ENCODE results near the gene PMEL. TPM values are rescaled to one million over a fixed set of nuclear protein-coding genes. Genes with fewer than 3 reads are reported as not detected.
"Not testable (repeated sequence)": the region's sequence is repeated elsewhere in the genome, so short reads cannot be mapped to it uniquely, and the experiment has no call there.

Gene PMEL
- total RNA-seq, 2 experiments from 2014 or later, result 1.4 to 2.4 TPM

DNA sequence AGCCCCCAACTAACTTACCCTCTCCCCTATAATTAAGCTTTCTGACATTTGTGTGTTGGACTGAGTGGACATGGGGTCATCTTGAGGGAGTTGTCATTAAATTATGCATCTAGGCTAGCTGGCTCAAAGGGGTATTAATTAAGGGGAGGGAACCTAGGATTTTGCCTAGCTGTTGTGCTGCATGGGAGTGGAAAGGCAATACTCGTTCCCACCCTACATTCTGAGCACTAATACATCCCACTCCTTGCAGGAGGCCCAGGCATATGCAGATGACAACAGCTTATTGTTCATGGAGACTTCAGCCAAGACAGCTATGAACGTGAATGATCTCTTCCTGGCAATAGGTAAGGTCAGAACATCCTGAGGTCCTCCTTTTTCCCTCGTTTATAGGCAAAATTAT, 25.3 kb upstream of the PMEL start:
- H3K4me2 ChIP-seq (ENCODE audit: low read length), result no peak overlapping the region
- POLR2A ChIA-PET, result interaction anchor here (0.9 to 1.0 kb wide), 3 partner anchors 9 to 251 kb away, joined by 3 to 5 read pairs (median 5); partner anchors contain the start of gene RAB5B
- no peaks in the 10 kb centered on the region for H4K20me1 ChIP-seq (ENCODE audit: insufficient read depth, low read length)
- no TSS peak for BruUV-seq (replicated peaks)
- TF ChIP-seq, protein P1, sequence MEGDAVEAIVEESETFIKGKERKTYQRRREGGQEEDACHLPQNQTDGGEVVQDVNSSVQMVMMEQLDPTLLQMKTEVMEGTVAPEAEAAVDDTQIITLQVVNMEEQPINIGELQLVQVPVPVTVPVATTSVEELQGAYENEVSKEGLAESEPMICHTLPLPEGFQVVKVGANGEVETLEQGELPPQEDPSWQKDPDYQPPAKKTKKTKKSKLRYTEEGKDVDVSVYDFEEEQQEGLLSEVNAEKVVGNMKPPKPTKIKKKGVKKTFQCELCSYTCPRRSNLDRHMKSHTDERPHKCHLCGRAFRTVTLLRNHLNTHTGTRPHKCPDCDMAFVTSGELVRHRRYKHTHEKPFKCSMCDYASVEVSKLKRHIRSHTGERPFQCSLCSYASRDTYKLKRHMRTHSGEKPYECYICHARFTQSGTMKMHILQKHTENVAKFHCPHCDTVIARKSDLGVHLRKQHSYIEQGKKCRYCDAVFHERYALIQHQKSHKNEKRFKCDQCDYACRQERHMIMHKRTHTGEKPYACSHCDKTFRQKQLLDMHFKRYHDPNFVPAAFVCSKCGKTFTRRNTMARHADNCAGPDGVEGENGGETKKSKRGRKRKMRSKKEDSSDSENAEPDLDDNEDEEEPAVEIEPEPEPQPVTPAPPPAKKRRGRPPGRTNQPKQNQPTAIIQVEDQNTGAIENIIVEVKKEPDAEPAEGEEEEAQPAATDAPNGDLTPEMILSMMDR (conservative IDR thresholded peaks at IDR 0.05; ENCODE audit: low read length), result no peak
- no peak for TF ChIP-seq EZH2phosphoT487 (IDR thresholded peaks at IDR 0.05; ENCODE audit: borderline replicate concordance, low read depth, low read length)
- no peak overlapping the region for H2AFZ ChIP-seq (ENCODE audit: low read length)
- no peak overlapping the region for H3K4me3 ChIP-seq (ENCODE audit: low read depth, low read length, poor library complexity, severe bottlenecking)
- CTCF ChIA-PET (ENCODE audit: unreplicated experiment), result no interaction called here
- H3K79me2 ChIP-seq (ENCODE audit: insufficient read depth, low read depth, low read length), result no peaks in the 10 kb centered on the region
- no peak overlapping the region for H3K27ac ChIP-seq (ENCODE audit: low read depth, low read length, poor library complexity, severe bottlenecking)
- peaks cover 60% of the 10 kb centered on the region for H3K36me3 ChIP-seq (ENCODE audit: insufficient read depth, low read length)
- intact Hi-C loops (cut with micrococcal nuclease; ENCODE audit: unreplicated experiment), result no loop called here
- H3K9me3 ChIP-seq (ENCODE audit: low read length), result no peaks in the 10 kb centered on the region
- no peaks in the 10 kb centered on the region for H3K4me1 ChIP-seq (ENCODE audit: insufficient read depth, low read length, poor library complexity, severe bottlenecking)
- H3K9me2 ChIP-seq (ENCODE audit: insufficient read depth, low read length), result no peaks in the 10 kb centered on the region
- DNase-seq (ENCODE audit: low spot score), result no peak

DNA sequence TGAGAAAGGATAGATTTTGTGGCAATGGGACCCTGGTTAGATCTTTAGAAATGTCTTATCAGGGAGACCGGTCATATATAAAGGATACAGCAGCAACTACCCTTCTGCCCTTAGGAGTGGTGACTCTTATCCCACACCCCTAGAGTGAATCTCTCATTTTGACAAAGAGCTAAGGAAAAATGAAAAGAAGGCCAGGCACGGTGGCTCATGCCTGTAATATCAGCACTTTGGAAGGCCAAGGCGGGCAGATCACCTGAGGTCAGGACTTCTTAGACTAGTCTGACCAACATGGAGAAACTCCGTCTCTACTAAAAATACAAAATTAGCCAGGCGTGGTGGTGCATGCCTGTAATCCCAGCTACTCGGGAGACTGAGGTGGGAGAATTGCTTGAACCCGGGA, 20.1 kb upstream of the PMEL start:
- H3K4me3 ChIP-seq (ENCODE audit: low read depth, low read length, poor library complexity, severe bottlenecking); BruUV-seq (replicated peaks); H3K27ac ChIP-seq (ENCODE audit: low read depth, low read length, poor library complexity, severe bottlenecking); H3K4me2 ChIP-seq (ENCODE audit: low read length); CTCF ChIA-PET (ENCODE audit: unreplicated experiment); H3K9me3 ChIP-seq (ENCODE audit: low read length); H4K20me1 ChIP-seq (ENCODE audit: insufficient read depth, low read length); H3K79me2 ChIP-seq (ENCODE audit: insufficient read depth, low read depth, low read length); DNase-seq (ENCODE audit: low spot score); H3K9me2 ChIP-seq (ENCODE audit: insufficient read depth, low read length); H2AFZ ChIP-seq (ENCODE audit: low read length); intact Hi-C loops (cut with micrococcal nuclease; ENCODE audit: unreplicated experiment): not testable (repeated sequence)
- POLR2A ChIA-PET, result interaction anchor here (0.7 to 4.2 kb wide), 3 partner anchors 12 to 186 kb away, joined by 3 to 32 read pairs (median 15); partner anchors contain the start of gene RAB5B
- Histone ChIP-seq H3K36me3 (ENCODE audit: insufficient read depth, low read length) (peaks cover 40% of the 10 kb centered on the region), H3K4me1 (ENCODE audit: insufficient read depth, low read length, poor library complexity, severe bottlenecking) (peaks cover 28% of the 10 kb centered on the region)

DNA sequence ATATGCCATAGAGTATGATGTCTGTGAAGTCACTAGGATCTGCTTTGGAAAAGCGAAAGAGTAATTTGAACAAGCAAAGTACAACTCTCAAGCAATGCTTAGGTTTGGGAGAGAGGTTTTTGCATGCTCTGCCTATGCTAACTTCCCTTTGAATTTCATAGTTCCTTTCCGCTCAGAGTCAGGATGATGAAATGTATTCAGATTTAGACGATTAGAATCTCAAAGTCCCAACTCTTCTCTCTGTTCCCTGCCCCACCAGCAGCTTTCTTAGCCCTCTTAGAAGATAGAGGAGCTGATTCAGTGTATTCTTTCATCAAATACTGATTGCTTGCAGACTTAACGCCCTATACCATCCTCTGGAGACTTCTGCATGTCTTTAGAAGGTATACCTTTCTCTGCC, 19.5 kb upstream of the PMEL start:
- Histone ChIP-seq H3K4me2 (ENCODE audit: low read length) (no peak overlapping the region), H3K4me1 (ENCODE audit: insufficient read depth, low read length, poor library complexity, severe bottlenecking) (peaks cover 28% of the 10 kb centered on the region), H2AFZ (ENCODE audit: low read length) (no peak overlapping the region), H4K20me1 (ENCODE audit: insufficient read depth, low read length) (no peaks in the 10 kb centered on the region), H3K27ac (ENCODE audit: low read depth, low read length, poor library complexity, severe bottlenecking) (no peak overlapping the region), H3K9me2 (ENCODE audit: insufficient read depth, low read length) (no peaks in the 10 kb centered on the region), H3K36me3 (ENCODE audit: insufficient read depth, low read length) (peaks cover 36% of the 10 kb centered on the region), H3K79me2 (ENCODE audit: insufficient read depth, low read depth, low read length) (no peaks in the 10 kb centered on the region), H3K4me3 (ENCODE audit: low read depth, low read length, poor library complexity, severe bottlenecking) (no peak overlapping the region), H3K9me3 (ENCODE audit: low read length) (no peaks in the 10 kb centered on the region)
- intact Hi-C loops (cut with micrococcal nuclease; ENCODE audit: unreplicated experiment), result no loop called here
- no peak for DNase-seq (ENCODE audit: low spot score)
- POLR2A ChIA-PET, result interaction anchor here (2.6 to 4.2 kb wide), 2 partner anchors 11 to 55 kb away, joined by 15 to 32 read pairs; partner anchors contain the start of gene RAB5B
- CTCF ChIA-PET (ENCODE audit: unreplicated experiment), result interaction anchor here (0.5 kb wide), 1 partner anchor 11 kb away, joined by 3 read pairs; no protein-coding TSS in a partner anchor
- TF ChIP-seq, protein P1 (conservative IDR thresholded peaks at IDR 0.05; ENCODE audit: low read length), result no peak
- no peak for TF ChIP-seq EZH2phosphoT487 (IDR thresholded peaks at IDR 0.05; ENCODE audit: borderline replicate concordance, low read depth, low read length)
- BruUV-seq (replicated peaks), result no TSS peak
